SH-SY5Y (cell line): ENCODE measurements around the gene HOXD1.

Experiments used
- GATA2 ChIP-seq: IDR thresholded peaks from 2 replicates; pipeline ENCODE4 v1.6.1; 2011; ENCODE audit warnings: mild to moderate bottlenecking, low read depth, low read length
- GATA3 ChIP-seq: IDR thresholded peaks from 2 replicates; pipeline ENCODE4 v1.6.1; 2011; ENCODE audit warnings: low read depth, mild to moderate bottlenecking, low read length, moderate library complexity

GRCh38 chr2:176172895-176173566 is 15.4 kb upstream of the HOXD1 start:
- no peak for TF ChIP-seq GATA3
- TF ChIP-seq GATA2, result no peak
